Neural progenitor cell (in vitro differentiated cells): ENCODE data around the gene BLZF1. TPM values are rescaled to one million over a fixed set of nuclear protein-coding genes. Genes with fewer than 3 reads are reported as not detected.

Source experiments
- DNase-seq: peaks from one replicate; pipeline ENCODE4 v3.0.0-alpha.2; 2016; ENCODE audit warnings: low spot score
- H2AFZ ChIP-seq: fragments of 200-600 bp; sonication (generic); replicated peaks from 2 replicates; pipeline ENCODE4 v1.6.1; 2016; ENCODE audit warnings: antibody characterized with exemption
- H3F3A ChIP-seq: fragments of 200-600 bp; sonication (generic); 2 replicates; pipeline ENCODE4 v1.6.1; 2016; ENCODE audit warnings: antibody characterized with exemption, low read depth
- H3K27ac ChIP-seq: fragments of 200-600 bp; sonication (generic); 2 replicates; pipeline ENCODE4 v1.5.1; 2016; ENCODE audit warnings: mild to moderate bottlenecking
- H3K27me3 ChIP-seq: fragments of 200-600 bp; sonication (generic); 2 replicates; pipeline ENCODE4 v1.6.1; 2016; ENCODE audit warnings: mild to moderate bottlenecking, moderate library complexity
- H3K36me3 ChIP-seq: fragments of 200-600 bp; sonication (generic); 2 replicates; pipeline ENCODE4 v1.5.1; 2016
- H3K4me1 ChIP-seq: fragments of 200-600 bp; sonication (generic); 2 replicates; pipeline ENCODE4 v1.6.1; 2016; ENCODE audit warnings: mixed run types
- H3K4me2 ChIP-seq: fragments of 200-600 bp; sonication (generic); 2 replicates; pipeline ENCODE4 v1.6.1; 2016
- H3K4me3 ChIP-seq: fragments of 200-600 bp; sonication (generic); 2 replicates; pipeline ENCODE4 v1.5.1; 2016
- H3K79me2 ChIP-seq: fragments of 200-600 bp; sonication (generic); 2 replicates; pipeline ENCODE4 v1.6.1; 2016; ENCODE audit warnings: low read depth
- H3K9ac ChIP-seq: fragments of 200-600 bp; sonication (generic); 2 replicates; pipeline ENCODE4 v1.6.1; 2016
- H3K9me3 ChIP-seq: fragments of 200-600 bp; sonication (generic); 2 replicates; pipeline ENCODE4 v1.5.1; 2016; ENCODE audit warnings: low read depth
- H4K20me1 ChIP-seq: fragments of 200-600 bp; sonication (generic); 2 replicates; pipeline ENCODE4 v1.6.1; 2016; ENCODE audit warnings: low read depth
- H3K27ac Mint-ChIP-seq: 3 replicates; pipeline ENCODE4 v1.8.0; 2021; ENCODE audit warnings: mixed read lengths
- H3K27me3 Mint-ChIP-seq: 2 replicates; pipeline ENCODE4 v1.8.0; 2022; ENCODE audit warnings: low read depth, mild to moderate bottlenecking, inconsistent platforms, moderate library complexity, mixed read lengths; ENCODE audit not compliant: insufficient read depth
- H3K36me3 Mint-ChIP-seq: 3 replicates; pipeline ENCODE4 v1.8.0; 2021; ENCODE audit warnings: mixed read lengths
- H3K4me1 Mint-ChIP-seq: 3 replicates; pipeline ENCODE4 v1.8.0; 2021; ENCODE audit warnings: mixed read lengths
- H3K4me3 Mint-ChIP-seq: 3 replicates; pipeline ENCODE4 v1.8.0; 2021; ENCODE audit warnings: mild to moderate bottlenecking, moderate library complexity, mixed read lengths
- H3K9me3 Mint-ChIP-seq: 3 replicates; pipeline ENCODE4 v1.8.0; 2020; ENCODE audit warnings: mixed read lengths
- CTCF ChIP-seq: fragments of 200-600 bp; sonication (generic); IDR thresholded peaks from 2 replicates; pipeline ENCODE4 v1.5.1; 2017; ENCODE audit warnings: antibody characterized with exemption, mild to moderate bottlenecking
- EZH2 ChIP-seq: fragments of 200-600 bp; sonication (generic); IDR thresholded peaks from 2 replicates; pipeline ENCODE4 v1.6.1; 2017; ENCODE audit warnings: antibody characterized with exemption, mild to moderate bottlenecking, moderate library complexity
- EZH2phosphoT487 ChIP-seq: fragments of 200-600 bp; sonication (generic); IDR thresholded peaks from 2 replicates; pipeline ENCODE4 v1.6.1; 2017; ENCODE audit warnings: antibody characterized with exemption
- total RNA-seq: library from RNA; depleted of rRNA; stranded (reverse); fragments of >200 nt; gene quantifications from 2 replicates; pipeline ENCODE4 v1.2.3, GENCODE V29; 2015; ENCODE audit warnings: low replicate concordance

Gene BLZF1
- total RNA-seq, 1 donor from 2014 or later = 25.2 TPM

GRCh38 chr1:169427081-169427641 lies 59.2 kb downstream of the BLZF1 start, which contains the start of gene CCDC181:
Gene CCDC181, minus strand, starts transcription at chr1:169427474. Its CDS starts 2,547 bp downstream, at chr1:169424927.
- TF ChIP-seq EZH2 (no peak), CTCF (no peak), EZH2phosphoT487 (no peak)
- no peaks in the 10 kb centered on the region for H3F3A ChIP-seq
- H3K36me3 ChIP-seq = no peaks in the 10 kb centered on the region
- DNase-seq = peak; percentile 97
- peak within 1 kb of the TSS; percentile 61 for H3K4me3 ChIP-seq
- H3K79me2 ChIP-seq = no peaks in the 10 kb centered on the region
- Mint-ChIP-seq H3K27me3 (no peaks in the 10 kb centered on the region), H3K4me3 (peak within 1 kb of the TSS; percentile 98), H3K4me1 (peaks cover 13% of the 10 kb centered on the region), H3K27ac (peak within 1 kb of the TSS; percentile 99), H3K9me3 (peaks cover 6% of the 10 kb centered on the region), H3K36me3 (no peaks in the 10 kb centered on the region)
- H3K4me1 ChIP-seq = peaks cover 10% of the 10 kb centered on the region
- H3K27me3 ChIP-seq = peaks cover 9% of the 10 kb centered on the region
- no peaks in the 10 kb centered on the region for H4K20me1 ChIP-seq
- peak within 1 kb of the TSS; percentile 77 for H3K4me2 ChIP-seq
- no peaks in the 10 kb centered on the region for H3K9me3 ChIP-seq
- peak within 1 kb of the TSS; percentile 90 for H2AFZ ChIP-seq
- no peak within 1 kb of the TSS for H3K9ac ChIP-seq
- no peak within 1 kb of the TSS for H3K27ac ChIP-seq

Other genes starting within 250 kb of the BLZF1 start
- 23.5 and 60.6 TPM in 2 replicates for gene NME7, start 398 bp upstream of the BLZF1 start, total RNA-seq
- 10.2 and 13.2 TPM in 2 replicates for gene CCDC181, start 59.3 kb downstream of the BLZF1 start, total RNA-seq
- gene SLC19A2, start 117.7 kb downstream of the BLZF1 start, total RNA-seq = 24.1 and 35.4 TPM in 2 replicates
- gene F5, start 218.3 kb downstream of the BLZF1 start, total RNA-seq = not detected in 2 replicates